Activated CD4-positive, alpha-beta T cell treated with anti-CD3 and anti-CD28 coated beads, Interleukin-10, Interleukin-2, amounts not matched to agents 100 ng/mL and 50 ng/mL, durations not matched to agents 16 hours and 8 hours (primary cell): ENCODE results near the gene SORL1.

Experiments used
- DNase-seq: peaks from one replicate; pipeline ENCODE4 v3.0.0-alpha.2; 2020

Gene SORL1

DNA sequence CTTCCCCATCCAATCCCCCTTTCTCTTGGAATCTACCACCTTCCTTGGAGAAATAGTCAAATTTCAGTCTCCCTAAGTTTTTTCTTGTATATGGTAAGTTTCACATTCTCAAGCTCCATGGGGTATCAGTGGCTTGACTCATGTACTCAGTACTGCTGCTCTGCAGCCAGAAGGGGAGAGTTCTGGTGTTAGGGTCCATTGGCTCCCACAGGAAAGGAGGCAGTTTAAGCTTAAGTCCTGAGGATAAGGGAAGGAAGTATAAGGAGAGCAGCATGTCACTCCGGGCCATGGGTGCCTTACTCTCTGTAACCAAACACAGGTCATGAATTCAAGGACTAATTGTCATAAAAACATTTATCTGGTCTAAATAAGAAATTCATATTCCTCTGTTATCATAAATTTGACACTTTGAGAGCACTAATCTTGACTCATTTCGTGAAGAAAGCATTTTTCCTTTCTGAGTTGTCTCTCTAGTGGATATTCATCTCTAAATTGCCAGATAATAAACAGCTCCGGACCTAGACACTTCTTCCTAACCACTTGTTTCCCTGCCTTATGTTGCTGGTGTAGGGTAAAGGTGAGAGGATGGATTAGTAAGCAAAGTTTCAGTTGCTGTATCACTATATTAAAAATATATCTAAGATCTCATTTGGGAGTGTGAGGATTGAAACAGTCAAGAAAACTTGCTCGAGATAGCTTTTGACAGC, 20.1 kb upstream of the SORL1 start:
- peak; percentile 86 for DNase-seq

DNA sequence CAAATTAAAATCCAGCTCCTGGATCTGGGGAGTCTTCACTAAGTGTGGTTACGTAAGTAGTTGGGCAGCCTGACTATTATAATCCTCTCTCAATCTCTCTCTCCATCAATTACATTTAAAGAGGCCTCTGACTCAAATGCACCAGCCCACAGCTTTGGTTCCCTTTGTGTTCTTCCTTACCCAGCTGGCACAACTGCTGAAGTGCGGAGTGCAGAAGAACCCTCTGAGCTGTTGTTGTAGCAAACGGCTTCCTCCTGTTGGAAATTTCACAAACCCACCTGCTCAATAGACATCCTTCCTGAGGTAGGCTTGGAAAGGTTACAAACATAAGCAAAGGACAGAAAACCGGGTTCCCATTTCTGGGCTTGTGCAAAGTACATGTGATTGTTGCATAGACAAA, 17.0 kb upstream of the SORL1 start:
- no peak for DNase-seq

DNA sequence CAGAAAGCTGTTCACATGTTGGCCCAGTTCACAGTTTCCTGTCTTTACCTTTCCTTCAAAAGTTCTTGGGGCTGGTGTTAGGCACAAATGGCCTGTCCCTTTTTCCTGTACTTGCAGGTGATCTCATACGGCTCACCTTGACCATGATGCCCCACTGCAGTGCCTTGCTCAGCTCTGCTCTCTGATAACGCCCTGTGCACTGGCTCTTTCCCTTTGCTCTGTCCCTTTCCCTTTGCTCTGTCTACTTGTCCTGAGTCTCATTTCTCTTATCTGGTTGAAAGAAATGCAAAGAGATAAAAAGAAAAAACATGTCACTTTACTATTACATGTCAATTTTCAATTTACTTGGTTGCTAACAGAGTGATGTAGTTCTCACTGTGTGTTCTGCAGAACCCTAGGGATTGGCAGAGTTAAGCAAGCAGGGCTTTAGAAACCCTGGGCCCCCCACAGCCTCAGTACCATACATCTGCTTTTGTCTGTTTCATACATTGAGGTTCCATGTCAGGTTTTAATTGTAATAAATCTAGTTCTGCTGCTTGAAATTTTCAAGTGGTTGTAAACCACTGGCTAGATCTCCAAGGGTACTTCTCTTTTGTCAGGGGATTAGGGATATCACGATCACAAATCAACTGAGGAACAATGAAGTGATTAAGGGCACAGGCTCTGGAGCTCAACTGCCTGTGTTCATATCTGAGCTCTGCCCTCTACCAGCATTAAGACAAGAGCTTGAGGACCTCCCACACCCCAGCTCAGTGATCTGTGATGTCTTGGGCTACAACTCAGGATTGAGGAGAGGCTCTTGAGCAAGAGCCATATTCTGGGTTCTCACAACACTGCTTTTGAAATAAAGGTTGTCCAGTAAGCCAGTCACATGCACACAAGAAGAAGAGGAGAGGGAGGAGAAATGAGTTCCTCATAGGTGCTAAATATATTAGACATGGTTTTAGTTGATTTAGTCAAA, 16.3 kb upstream of the SORL1 start:
- no peak for DNase-seq

DNA sequence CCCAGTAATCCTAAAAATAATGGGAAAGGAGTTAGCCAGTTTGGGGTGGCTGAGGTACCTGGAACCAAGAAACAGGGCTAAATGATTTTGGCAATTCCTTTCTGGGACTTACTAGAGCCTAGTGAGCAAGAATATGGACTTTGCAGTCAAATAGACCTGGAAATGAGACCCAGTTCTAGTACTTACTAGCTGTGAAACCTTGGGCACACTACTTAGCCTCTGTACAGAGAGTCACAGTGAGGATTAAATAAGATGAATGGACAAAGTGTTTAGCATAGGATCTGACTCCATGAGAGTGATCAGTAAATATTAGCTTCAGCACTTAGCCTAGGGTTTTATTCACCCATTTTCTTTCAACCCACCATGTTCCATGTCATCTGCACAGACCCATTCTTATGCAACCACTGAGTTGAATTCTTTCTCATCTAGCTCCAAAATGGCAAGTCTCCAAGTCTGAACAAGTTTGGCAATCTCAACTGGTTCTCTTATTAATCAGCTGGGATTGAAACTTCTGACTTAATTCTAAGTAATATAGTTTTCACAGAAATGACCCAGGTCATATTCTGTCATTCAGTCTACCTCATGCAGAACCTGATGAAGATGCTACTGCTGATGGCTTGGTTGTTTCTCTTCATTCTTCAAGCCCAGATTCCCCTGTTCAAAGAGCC, 15.0 kb upstream of the SORL1 start:
- DNase-seq: peak; percentile 50

DNA sequence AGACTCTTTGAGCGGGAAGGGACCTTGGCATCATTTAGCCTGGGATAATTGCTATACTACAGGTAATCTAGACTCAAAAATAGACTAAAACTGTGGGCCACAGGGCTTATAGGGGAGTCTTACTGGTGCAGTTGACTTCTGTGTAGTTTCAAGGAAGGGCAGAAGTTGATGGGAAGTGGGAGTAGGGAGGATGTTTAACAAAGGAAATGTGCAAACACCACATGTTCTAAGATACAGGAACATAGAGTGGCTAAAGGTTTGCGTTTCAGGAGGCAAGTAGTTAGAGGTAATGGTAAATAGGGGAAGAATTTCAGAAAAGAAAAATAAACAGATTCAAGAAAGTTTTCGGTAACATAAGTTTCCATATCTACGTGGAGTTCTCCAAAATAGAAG, 14.4 kb upstream of the SORL1 start:
- no peak for DNase-seq

DNA sequence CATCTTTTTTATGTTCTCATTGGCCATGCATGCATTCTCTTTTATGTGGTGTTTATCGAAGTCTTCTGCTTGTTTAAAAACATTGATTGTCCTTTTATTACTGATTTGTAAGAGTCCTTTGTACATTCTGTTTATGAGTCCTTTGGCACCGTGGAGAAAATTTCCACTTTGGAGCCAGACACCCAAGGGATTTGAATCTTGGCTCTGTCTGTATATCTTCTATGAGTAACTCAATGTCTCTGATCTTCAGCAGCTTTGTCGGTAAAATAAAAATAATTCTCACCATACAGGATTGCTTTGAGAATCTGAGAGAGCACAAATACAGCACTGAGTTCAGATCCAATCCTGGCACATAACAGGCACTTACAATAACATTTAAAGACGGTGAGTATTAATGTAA, 12.8 kb upstream of the SORL1 start:
- no peak for DNase-seq

DNA sequence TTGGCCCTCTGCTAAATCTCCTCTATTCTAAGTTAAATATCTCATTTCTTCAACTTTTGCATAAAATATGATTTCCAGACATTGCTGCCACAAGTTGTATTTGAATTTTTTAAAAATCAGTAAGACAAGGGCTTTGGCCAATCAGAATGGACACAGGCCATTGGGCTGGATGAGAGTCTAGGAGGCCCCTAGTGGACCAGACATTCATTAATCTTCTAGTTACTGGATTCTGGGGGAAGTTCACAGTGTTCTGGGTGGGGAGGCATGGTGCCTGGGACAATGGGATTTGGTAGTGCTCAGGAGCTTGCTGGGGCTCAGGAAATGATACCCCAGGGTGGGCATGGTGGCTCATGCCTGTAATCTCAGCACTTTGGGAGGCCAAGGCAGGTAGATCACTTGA, 12.4 kb upstream of the SORL1 start:
- no peak for DNase-seq

DNA sequence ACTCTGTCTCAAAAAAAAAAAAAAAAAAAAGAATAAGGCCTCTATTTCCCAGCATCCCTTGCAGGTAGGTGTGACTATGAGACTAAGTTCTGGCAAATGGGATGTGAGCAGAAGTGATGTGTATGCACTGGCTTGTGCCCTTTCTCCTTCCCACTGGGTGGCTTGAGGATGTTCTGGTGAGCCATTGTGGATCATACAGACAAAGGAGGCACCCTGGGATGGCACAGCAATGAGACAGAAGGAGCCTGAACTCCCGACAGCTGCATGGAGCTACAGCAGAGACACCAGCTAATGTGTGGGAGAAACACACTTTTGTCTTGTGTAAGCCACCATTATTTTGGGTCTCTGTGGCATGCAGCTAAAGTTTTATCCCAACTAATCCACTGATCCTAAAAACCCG, 10.6 kb upstream of the SORL1 start:
- DNase-seq: no peak

DNA sequence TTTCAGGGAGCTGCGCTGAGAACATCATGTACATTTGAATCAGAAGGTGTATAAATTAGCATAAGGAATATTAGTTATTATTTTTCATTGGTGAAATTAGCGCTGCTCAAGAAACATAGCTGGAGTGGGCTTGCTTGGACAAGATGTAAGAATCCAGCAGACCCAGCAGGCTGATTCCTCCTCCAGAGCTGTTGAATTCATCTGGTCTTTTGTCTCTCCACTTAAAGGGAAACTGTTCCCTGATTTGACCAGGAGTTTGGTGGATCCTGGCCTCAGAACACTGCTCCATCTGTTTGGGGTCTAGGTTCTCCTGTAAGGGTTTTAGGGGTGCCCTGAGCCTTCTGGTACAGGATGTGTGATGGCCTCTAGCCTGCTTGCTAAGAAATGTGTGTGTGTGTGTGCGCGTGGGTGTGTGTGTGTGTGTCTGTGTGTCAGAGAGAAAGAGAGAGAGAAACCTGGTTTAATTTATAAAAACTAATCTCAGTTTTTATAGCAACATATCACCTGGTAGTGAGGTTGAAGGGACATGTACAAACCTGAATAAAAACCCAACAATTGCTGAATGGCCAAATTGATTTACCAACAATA, 8.3 kb upstream of the SORL1 start:
- DNase-seq: no peak

DNA sequence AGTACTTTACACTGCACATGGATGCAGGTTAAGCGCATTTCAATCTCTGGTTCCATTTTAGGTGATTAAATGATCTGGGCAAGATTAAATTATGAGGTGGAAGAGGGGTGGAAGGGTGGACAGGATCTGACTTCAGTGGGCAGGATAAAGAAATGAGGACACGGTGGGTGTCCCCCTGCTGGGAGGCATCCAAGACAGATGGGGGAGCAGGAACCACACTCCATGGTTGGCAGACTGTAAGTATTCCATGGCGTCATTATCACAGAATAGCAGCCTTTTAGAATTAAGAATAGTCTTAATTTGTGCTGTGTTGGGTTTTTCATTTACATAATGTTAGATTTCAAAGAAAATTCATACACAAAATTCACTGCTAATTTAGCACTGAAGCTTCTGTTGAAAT, 7.6 kb upstream of the SORL1 start:
- DNase-seq: no peak

DNA sequence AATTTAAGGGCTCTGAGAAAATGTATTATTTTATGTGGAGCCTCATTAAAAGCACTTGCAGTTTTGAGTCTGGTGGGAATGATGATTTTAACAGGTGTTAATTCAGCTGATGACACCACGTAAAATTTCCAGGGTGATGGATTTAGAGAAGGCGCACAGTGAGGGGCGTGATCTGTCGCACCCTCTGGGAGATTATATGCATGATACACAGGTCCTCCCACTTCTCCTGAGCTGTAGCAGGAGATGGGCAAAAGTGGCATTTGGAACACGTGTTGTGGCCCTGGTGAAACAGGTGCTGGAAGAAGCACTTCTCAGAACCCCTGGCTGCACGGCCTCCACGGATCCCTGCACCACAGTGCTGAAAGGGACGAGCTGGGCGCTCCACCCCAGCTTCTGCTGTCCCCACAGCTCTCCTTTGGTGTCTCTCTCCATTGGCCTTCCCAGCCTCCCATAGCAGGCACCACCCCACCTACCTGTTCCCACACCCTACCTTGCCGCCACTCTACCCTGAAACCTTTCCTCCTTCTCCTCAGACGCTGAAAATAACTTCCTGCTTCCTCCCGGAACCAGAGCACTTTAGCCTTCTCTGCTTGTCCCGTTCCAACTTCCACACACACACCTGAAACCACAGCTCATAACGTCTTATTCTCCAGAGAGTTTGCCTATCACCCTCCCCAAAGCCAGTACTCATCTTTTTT, 6.9 kb upstream of the SORL1 start:
- no peak for DNase-seq

DNA sequence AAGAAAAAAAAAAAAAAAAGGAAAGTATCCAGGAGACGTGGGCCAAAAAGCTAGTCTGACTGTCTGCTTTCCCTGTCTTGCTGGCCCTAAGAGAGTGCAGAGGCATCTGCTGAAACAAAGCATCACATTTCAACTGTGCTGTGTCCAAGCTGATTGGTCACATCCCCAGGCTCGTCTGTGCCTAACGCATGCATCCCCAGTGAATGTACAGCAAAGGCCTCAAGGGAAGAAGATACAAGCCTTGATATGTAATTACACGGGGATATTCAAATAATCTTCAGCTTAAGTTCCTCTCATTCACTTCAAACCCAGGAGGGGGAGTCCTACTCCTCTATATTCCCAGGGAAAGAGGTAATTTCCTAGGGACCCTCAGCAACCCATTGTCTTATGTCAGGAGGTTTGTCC, 5.4 kb upstream of the SORL1 start:
- no peak for DNase-seq

DNA sequence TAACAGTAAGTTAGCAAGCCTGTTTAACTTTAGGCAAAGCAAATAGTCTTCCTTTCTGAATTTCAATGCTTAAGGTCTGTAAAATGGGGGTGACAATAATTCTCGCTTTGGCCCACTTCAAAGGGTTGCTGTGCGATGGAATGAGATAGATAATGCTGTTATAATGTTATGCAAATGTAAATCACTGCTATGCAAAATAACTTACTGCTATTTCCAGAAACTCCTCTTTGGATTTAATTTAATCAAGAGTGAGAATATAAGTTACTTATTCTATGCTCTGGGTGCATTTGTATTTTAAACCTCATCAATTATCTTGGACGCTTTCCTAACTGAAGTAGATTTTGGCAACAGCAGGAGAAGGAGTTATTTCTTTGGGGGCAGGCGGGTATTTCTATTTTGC, 4.1 kb upstream of the SORL1 start:
- DNase-seq: no peak

DNA sequence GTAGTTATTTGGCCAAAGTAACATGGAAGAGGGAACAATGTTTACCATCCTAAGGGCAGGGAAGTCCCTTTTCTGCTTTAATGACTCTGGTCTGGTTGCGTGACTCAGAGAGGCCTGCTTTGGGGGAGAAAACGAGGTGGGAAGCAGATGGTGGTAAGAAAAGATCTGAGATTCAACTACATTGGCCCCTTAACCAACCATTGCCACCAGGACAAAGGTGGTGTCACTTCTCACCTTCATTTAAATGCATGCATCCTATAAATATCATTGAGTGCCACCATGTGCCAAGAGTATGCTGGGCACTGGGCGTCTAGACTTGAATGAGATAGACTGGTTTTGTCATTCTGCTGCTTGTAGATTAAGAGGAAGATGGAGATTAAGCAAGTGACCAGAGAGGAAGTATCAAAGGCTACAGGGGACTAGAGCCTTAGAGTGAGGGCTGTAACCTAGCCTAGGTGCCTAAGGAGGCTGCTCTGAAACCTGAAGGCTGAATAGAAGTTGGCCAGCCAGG, 3.6 kb upstream of the SORL1 start:
- no peak for DNase-seq

DNA sequence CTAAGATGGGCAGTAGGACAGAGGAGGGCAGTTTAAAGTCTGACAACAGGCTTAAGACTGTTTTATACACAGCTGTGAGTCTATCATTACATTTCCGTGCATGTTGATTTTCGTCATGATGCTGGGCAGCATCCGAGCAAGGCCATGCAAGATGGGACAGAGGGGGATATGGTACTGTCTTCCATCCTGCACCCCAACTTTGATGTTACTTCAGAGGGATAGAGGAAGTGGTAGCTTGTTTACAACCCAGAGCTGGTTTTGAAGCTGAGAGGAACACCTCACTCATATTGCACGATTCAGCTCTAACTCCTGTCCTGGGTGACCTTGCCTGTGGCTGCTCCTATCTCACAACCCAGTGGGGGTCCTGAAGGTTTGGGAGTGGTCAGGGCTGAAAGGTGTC, 3.0 kb upstream of the SORL1 start:
- DNase-seq: no peak

DNA sequence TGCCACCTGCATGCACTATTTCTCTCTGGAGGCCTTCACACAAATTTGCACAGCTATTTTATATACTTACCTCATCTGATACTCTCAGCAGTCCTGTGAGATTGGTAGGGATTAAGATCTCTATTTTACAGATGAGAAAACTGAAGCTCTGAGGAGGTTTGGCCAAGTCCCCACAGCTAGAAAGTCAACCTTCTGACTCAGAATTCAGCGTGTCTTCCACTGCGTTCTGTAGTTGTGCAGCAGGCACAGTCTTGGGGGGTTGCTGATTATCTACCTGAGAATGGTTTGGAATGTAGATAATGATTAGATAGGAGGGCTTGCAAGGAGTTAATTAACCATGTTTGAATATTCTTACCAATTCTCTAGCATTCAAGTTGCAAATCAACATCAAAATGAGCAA, 2.5 kb upstream of the SORL1 start:
- DNase-seq: no peak

DNA sequence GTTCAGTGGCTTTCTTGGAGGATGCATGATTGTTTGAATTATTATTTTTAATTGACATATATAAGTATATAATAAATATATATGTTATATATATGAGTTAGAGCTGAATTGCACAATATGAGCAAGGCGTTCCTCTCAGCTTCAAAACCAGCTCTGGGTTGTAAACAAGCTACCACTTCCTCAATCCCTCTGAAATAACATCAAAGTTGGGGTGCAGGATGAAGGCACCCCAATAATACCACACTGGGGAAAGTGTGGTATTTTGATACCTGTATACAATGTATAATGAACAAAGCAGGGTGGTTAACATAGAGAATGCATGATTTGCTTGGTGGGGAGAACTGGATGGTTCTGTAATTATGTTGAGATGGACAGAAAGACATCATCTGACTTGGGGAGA, 1.7 kb upstream of the SORL1 start:
- DNase-seq: no peak

DNA sequence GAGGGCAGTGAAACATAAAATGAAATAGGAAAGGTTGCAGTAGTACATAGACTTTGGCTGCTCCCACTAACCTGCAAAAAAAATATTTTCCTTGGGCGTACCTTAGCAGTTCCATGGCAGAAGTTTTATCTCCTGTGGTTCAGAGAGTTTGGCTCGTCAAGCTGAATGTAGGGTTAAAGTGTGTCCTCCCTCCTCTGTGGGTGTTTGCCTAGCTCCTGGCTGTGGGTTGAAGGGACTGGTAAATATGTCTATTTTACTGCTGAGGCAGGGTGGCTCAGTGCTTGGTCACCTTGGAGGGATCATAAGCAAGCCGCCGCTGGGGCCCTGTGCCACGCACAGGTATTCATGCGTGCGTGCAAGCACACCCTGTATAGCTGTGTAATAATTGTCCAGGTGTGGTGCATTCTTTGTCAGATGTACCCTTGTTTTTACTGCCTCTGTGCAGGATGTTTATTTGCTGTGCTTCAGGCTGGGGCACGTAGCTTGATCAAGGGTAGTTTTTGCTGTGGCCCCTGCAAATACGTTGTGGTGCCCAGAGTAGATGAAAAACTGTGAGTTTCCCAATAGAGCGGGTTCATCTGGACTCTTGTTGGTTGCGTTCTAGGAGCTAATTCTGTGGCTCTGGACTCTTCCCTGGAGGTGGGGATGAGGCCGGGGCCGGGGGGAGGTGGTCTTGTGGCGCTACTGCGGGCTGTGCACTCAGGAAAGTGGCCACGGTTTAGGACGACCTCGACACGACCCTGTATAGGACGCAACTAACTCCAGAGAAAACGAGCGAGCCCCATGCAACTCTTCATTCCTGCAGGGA, 732 bp upstream of the SORL1 start:
- no peak for DNase-seq

DNA sequence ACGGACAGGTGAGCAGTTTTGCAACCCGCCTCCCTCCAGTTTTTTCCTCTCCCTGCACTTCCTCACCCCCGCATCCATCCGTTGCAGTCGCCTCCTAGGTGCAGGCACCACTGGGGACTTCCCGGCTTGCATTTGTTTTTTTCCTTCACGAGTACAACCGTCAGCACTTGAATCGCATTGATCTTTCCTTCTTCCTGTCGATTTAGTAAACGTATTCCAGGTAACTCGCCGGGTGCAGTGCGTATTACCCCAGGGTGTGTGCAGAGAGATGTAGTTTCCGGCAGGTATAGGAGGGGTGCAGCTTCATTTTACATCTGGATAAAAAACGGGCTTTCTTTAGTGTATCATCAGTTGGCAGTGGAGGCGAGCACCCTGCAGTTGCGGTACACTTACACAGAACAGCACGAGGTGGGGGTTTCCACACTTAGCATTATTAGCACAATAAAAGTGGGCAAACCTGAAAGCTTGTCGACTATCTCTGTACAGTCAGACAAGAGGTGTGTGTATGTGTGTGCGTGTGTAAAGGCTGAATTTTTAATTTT, 566 bp downstream of the SORL1 start, which contains the start of gene SORL1-AS1:
Gene SORL1-AS1, minus strand, starts transcription at position 359 of the 542 bp plus-strand sequence.
- DNase-seq: peak; percentile 55

DNA sequence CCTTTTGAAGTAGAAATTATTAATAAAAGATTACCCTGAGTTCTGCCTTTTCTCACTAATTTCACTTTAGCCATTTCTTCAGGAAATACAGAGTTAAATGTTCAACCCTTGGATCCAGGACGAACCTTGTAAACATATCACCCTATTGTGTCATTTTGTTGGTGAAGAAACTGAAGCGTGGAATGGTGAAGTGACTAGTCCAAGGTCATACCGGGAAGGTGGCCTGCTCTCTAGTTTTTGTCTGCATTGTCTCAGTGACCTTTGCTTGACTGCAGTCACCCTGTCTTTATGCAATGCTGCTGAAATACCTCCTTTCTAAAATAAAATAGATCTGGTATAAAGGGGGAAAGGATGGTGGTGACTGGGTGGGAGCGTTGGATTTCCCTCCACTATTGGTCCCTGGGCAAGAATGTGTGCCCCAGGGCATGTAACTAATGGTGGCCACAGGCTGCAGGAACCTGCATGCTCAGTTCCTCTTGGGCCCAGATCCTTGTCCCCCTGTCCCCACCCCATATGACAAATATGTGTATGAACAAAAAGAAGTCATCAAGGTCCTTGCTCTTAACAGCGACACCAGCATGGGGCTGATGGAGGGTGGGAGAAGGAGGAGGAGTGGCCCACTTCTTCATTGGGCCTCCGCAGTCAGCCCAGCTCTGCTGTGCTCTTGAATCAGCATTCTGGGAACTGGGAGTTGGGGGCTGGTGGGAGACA, 1.6 kb downstream of the SORL1 start:
- no peak for DNase-seq

DNA sequence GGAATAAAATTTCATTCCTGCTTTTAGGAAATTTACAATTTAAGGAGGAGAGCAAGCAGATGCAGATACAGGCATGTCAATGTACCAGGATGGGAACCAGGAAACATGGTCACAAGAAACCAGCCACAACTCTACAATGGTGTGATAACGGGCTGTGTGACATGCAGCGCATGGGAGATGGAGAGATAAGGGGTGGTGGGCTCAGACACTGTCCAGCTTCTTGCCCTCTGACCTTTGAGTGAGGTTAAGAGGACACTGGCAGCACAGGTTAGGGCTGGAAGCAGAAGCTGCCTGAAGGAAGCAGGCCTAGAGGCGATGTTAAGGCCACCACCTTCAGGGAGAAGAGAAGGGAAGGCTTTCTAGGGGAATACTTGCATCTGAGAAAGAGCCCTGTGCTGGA, 3.0 kb downstream of the SORL1 start:
- DNase-seq: no peak
